Stimulated activated CD4-positive, alpha-beta T cell treated with anti-CD3 and anti-CD28 coated beads, TNF-alpha, amount 100 ng/mL, for 24 hours (primary cell): ENCODE measurements around the gene WHAMM.
A peak's percentile ranks its signal among the peaks of the same experiment; 100 is the strongest.
"Not testable (repeated sequence)": the region's sequence is repeated elsewhere in the genome, so short reads cannot be mapped to it uniquely, and the experiment has no call there.

Experiments used
- DNase-seq, 3 experiments: peaks; one replicate each; pipeline ENCODE4 v3.0.0-alpha.2; 2020; ENCODE audit warnings: low read depth in 3 of 3

The WHAMM gene

GRCh38 chr15:82809308-82810060 lies at the start of gene WHAMM:
WHAMM (plus strand) TSS chr15:82809628; CDS start chr15:82809727, 99 bp downstream.
- peak; percentile 84 to 94 (median 93) for DNase-seq

DNA sequence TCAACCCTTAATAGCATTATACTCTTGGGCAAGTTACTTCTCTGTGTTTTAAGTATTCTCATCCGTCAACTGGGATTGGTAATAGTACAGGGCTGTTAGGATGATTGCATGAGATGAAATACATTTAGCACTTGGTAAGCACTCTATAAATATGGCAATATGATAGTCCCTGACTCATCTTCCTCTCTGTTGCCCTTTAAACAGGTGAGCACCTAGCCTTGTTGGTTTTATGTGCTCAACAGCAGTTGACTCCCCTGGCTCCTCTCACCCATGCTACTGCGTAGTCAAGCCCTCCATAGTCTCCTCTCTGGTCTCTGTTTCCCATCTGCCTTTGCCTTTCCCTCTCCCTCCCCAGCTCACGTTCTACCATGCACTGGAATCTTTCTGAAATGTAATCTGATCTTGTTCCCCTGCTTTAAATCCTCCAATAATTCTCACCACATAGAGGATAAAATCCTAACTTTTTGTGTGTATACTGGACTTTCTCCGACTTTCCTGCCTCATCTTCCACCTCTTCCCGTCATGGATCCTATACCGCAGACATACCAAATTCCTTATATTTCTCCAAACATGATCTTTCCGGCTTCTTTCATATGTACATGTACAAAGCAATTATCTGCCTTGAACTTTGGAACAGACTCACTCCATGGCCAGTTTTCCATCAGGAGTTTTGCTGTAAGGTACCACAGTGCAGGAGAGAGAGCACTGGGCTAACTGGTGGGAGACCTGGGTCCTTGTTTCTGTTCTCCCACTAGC lies 45.9 kb upstream of the WHAMM start:
- no peak for DNase-seq

DNA sequence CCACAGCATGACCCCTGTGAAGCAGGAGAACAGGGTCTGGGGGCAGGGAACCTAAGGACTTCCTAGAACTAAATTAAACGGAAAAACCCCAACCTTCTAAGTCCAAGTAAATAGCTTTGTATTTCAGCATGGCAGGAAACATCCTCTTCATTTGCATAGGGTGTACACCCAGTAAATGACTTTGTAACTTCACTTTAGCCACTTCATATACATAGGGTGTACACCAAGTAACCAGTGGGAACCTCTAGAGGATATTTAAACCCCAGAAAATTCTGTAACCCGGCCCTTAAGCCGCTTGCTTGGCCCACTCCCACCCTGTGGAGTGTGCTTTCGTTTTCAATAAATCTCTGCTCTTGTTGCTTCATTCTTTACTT lies 45.3 kb upstream of the WHAMM start:
- DNase-seq = no peak

GRCh38 chr15:82764740-82765139 lies 44.7 kb upstream of the WHAMM start:
- no peak for DNase-seq

GRCh38 chr15:82766201-82766600 lies 43.2 kb upstream of the WHAMM start:
- not testable (repeated sequence) for DNase-seq

DNA sequence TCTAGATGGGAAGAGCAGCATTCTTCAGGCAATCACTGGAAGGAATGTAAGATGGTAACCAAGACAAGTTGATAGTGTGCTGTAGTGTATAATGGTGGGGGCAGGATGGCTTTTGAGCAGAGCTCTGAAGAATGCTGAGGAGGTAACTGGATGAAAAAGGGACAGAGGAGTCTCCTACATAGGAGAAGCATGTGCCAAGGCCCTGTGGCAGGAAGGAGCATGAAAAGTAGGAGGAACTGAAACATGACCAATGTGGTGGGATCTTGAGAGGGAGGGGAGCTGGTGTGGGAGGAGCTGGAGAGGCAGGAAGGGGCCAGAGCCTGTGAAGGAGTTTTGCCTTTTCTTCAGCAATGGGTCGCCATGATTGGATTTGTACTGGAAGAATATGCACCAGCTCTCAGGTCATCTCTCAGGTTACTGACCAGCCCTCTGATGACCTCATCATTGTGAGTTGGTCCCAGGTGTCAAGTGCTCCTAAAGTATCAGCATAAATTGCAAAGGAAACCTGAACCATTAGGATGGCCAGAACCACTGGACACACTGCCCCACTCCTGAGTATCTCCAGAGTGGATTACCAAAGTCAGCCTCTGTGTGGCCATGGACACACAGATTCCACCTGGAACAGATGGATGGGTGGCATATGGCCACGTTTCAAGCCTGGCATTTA lies 42.1 kb upstream of the WHAMM start:
- no peak for DNase-seq

GRCh38 chr15:82768414-82769054 lies 40.9 kb upstream of the WHAMM start:
- DNase-seq = no peak

GRCh38 chr15:82771789-82772607 lies 37.4 kb upstream of the WHAMM start:
- no peak for DNase-seq

- no peak for DNase-seq
These were observed 34.9 kb upstream of the WHAMM start for GRCh38 chr15:82774496-82774895.

DNA sequence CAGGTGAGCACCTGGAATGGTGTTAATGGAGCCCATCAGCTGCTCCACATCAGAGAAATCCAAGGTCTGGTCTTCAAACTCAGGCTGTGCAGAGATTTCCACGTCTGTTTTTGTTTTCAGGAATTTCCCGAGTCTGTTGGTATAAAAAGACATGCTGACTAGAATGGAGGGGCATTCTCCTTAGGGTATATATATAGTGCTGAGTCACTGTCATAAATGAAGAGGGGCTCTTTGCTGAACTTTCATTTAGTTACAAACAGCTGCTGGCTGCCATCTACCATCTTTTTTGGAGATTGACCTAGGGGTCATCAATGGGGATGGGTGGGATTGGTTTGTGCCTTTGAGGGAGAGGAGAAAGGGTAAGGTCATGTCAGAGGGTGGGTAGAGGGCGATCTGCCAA lies 30.7 kb upstream of the WHAMM start:
- DNase-seq = no peak

DNA sequence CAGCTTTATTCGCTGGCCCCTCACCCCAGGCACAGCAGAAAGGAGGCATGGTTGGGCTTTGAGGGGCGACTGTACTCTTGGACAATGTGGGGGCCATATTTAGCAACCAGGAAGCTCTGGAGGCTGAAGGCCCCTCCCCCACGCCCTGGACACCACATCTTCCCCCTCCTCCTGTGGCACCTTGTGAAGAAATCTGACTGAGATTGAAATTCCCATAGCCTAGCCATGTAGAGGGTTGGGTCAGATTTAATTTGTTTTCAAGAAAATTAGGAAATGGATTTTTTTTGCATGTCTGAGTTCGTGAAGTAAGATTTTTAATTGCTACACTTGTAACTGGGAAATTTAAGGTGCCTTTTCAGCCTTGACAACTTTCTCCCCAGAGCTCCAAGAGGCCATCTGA lies 28.1 kb upstream of the WHAMM start:
- DNase-seq = no peak

DNA sequence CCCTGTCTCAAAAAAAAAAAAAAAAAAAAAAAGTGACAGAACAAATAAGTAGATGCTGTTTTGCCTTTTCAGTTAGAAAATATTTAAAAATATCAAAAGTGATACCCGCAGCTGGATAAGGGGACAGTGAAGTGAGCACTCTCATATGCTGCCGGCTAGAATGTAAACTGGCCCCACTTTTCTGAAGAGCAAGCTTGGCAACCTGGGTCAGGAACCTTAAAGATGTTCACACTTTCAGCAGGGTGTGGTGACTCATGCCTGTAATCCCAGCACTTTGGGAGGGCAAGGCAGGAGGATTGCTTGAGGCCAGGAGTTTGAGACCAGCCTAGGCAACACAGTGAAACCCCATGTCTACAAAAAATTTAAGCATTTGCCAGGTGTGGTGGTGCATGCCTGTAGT lies 20.9 kb upstream of the WHAMM start:
- no peak for DNase-seq

- no peak for DNase-seq
These were observed 19.9 kb upstream of the WHAMM start for GRCh38 chr15:82789491-82789890.

DNA sequence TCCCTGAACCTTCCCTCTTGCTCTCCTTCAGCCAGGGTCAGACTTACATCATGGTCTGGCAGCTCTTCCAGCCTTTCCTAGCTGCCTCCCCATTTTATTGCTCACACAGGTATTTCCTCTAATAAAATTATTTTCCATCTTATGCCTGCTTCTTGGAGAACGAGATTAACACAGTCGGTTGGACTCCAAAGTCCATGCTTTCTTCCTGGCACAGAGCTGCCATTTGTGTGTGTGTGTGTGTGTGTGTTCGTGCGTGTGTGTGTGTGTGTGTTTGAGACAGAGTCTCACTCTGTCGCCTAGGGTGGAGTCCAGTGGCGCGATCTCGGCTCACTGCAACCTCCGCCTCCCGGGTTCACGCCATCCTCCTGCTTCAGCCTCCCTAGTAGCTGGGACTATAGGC lies 19.1 kb upstream of the WHAMM start:
- DNase-seq = no peak

GRCh38 chr15:82792068-82792467 lies 17.4 kb upstream of the WHAMM start:
- DNase-seq = no peak

GRCh38 chr15:82793737-82794136 lies 15.7 kb upstream of the WHAMM start:
- no peak for DNase-seq

DNA sequence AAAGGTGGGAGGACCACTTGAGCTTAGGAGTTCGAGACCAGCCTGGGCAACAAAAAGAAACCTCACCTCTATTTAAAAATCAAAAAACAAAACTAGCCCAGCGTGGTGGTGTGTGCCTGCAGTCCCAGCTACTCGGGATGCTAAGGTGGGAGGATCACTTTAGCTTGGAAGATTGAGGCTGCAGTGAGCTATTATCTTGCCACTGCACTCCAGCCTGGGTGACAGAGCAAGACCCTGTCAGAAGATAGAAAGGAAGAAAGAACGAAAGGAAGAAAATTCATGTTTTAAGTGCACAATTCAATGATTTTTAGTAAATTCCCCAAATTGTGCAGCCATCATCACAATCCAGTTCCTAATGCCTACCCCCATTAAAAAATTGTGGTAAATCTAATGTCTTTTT lies 11.3 kb upstream of the WHAMM start:
- DNase-seq = no peak

- no peak for DNase-seq
These were observed 10.8 kb upstream of the WHAMM start for GRCh38 chr15:82798531-82799166.

GRCh38 chr15:82799183-82799841 lies 10.1 kb upstream of the WHAMM start:
- no peak for DNase-seq

DNA sequence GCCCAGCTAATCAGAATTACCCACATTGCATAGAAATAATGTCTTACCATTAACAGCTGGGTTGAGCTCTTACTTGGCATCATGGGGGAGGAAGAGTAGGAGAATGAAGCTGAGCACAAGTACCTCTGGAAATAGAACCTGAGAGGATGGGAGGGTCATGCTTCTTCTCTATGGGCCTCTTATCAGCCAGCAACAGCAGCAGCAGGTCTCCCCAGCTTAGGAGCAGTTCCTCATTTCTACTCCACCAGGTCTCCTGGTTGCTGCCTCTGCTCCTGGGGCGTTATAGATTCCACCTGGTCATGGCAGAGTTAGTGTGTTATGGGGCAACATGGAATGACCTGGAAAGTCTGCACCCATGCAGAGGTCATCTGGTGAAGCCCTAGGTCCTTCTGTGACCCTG lies 6.9 kb upstream of the WHAMM start:
- DNase-seq = no peak
